OCI-M2 (cell line): ENCODE data around the gene CEMIP2.
"Not testable (repeated sequence)": the region's sequence is repeated elsewhere in the genome, so short reads cannot be mapped to it uniquely, and the experiment has no call there.

Experiments used
- DNase-seq: peaks from one replicate; lab custom pipeline; 2025; ENCODE audit not compliant: unreplicated experiment; lab: John Stamatoyannopoulos, UW

CEMIP2 gene

GRCh38 chr9:71710856-71711255 is 57.5 kb downstream of the CEMIP2 start:
- DNase-seq, result no peak

GRCh38 chr9:71710201-71710600 is 58.1 kb downstream of the CEMIP2 start:
- no peak for DNase-seq

GRCh38 chr9:71709384-71709783 is 58.9 kb downstream of the CEMIP2 start:
- no peak for DNase-seq

- no peak for DNase-seq
These were observed 62.1 kb downstream of the CEMIP2 start for GRCh38 chr9:71706176-71706575.

GRCh38 chr9:71704796-71705195 is 63.5 kb downstream of the CEMIP2 start:
- no peak for DNase-seq

- DNase-seq, result no peak
These were observed 65.0 kb downstream of the CEMIP2 start for GRCh38 chr9:71703172-71703872.

GRCh38 chr9:71697882-71698281 is 70.4 kb downstream of the CEMIP2 start:
- no peak for DNase-seq

- no peak for DNase-seq
These were observed 74.0 kb downstream of the CEMIP2 start for GRCh38 chr9:71694332-71694731.

GRCh38 chr9:71693607-71694006 is 74.7 kb downstream of the CEMIP2 start:
- DNase-seq, result no peak

GRCh38 chr9:71692337-71692736 is 76.0 kb downstream of the CEMIP2 start:
- DNase-seq, result no peak

GRCh38 chr9:71691576-71691975 is 76.7 kb downstream of the CEMIP2 start:
- not testable (repeated sequence) for DNase-seq

GRCh38 chr9:71690689-71691435 is 77.5 kb downstream of the CEMIP2 start:
- DNase-seq, result no peak

GRCh38 chr9:71690063-71690688 is 78.1 kb downstream of the CEMIP2 start:
- no peak for DNase-seq

- no peak for DNase-seq
These were observed 80.6 kb downstream of the CEMIP2 start for GRCh38 chr9:71687676-71688075.

- no peak for DNase-seq
These were observed 82.3 kb downstream of the CEMIP2 start for GRCh38 chr9:71685988-71686387.

- DNase-seq, result no peak
These were observed 82.9 kb downstream of the CEMIP2 start for GRCh38 chr9:71685394-71685793.

- DNase-seq, result no peak
These were observed 83.7 kb downstream of the CEMIP2 start for GRCh38 chr9:71684566-71684965.

- DNase-seq, result no peak
These were observed 84.6 kb downstream of the CEMIP2 start for GRCh38 chr9:71683598-71684235.

- DNase-seq, result no peak
These were observed 86.5 kb downstream of the CEMIP2 start for GRCh38 chr9:71681708-71682272.

- DNase-seq, result no peak
These were observed 87.1 kb downstream of the CEMIP2 start for GRCh38 chr9:71681104-71681707.
